ENCODE measurements around the gene MED28.
A peak's percentile ranks its signal among the peaks of the same experiment; 100 is the strongest.

- TF ChIP-seq POLR2A (IDR thresholded peaks at IDR 0.05) (no peak), CTCF (IDR thresholded peaks at IDR 0.05) (peak in 2 of 5 experiments; percentile 23 to 28), POLR2AphosphoS5 (IDR thresholded peaks at IDR 0.05) (no peak)
Observed at GRCh38 chr4:17597517-17597916, 16.9 kb upstream of the MED28 start.

Data from transverse colon (tissue), 4 donors.